ENCODE data around the gene PHLDA2.

DNA sequence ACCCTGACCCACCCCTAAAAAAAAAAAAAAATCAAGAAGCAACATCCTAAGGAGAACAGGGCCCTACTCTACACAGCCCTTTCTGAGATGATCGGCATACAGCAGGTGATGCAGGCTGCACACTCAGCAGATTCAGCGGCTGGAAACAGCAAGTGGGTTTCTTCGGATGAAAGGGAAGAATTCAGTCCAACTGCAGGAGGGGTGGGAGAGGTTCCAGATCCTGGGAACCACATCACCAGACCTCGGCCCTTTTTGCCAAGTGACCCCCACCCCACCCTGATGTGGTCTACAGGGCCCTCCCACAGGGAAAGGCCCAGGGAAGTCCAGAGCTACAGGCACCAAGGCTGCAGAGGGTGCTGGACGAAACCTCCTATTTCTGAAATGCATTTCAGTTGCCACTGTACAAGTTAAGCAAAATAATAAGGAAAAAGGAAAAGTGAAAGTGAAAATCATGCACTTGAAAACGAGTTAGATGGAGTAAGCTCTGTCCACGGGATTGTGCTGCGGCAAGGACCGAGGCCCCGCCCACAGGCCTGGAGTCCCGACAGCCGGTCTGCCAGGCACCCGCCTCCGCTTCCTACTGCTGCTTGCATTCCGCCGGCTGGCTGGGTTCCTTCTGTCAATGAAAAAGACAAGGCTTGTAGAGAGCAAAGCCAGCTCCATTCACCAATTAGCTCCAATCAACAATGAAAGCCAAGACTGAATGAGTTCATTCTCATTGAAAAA, 16.0 kb upstream of the PHLDA2 start:
- TF ChIP-seq, protein P1, sequence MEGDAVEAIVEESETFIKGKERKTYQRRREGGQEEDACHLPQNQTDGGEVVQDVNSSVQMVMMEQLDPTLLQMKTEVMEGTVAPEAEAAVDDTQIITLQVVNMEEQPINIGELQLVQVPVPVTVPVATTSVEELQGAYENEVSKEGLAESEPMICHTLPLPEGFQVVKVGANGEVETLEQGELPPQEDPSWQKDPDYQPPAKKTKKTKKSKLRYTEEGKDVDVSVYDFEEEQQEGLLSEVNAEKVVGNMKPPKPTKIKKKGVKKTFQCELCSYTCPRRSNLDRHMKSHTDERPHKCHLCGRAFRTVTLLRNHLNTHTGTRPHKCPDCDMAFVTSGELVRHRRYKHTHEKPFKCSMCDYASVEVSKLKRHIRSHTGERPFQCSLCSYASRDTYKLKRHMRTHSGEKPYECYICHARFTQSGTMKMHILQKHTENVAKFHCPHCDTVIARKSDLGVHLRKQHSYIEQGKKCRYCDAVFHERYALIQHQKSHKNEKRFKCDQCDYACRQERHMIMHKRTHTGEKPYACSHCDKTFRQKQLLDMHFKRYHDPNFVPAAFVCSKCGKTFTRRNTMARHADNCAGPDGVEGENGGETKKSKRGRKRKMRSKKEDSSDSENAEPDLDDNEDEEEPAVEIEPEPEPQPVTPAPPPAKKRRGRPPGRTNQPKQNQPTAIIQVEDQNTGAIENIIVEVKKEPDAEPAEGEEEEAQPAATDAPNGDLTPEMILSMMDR (IDR thresholded peaks at IDR 0.05): no peak
- TF ChIP-seq SIN3A (IDR thresholded peaks at IDR 0.05; ENCODE audit: borderline replicate concordance, insufficient read depth, low read depth, low read length): no peak

Data from Panc1 (cell line).